ENCODE results near the gene MTCL1. TPM values are rescaled to one million over a fixed set of nuclear protein-coding genes. Genes with fewer than 3 reads are reported as not detected.

The MTCL1 gene
- total and polyA plus RNA-seq, 9 donors, result 2.2 to 9.6 (median 6.5) TPM

DNA sequence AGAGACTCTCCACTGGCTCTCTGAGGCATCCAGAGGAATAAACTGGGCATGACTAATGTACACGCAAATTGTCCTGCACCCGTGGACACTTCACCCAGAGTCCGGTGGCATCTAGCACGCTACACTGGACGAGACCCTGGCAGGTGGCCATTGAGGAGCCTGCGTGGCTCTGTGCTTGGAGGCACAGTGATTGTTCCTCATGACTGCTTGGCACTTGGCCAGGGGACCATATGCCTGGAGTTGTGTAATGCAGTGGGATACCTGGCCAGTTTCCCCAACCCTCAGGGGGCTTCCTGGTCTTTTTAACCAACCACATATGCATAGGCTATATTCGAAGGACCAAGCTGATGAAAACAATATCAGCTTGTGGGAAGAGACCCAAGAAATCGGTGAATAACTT is 66.6 kb downstream of the MTCL1 start:
- no peaks in the 10 kb centered on the region for H3K4me1 ChIP-seq (ENCODE audit: insufficient read depth)
- H3K27me3 ChIP-seq, result no peaks in the 10 kb centered on the region
- no peak overlapping the region for H3K27ac ChIP-seq
- H3K4me3 ChIP-seq, result no peak overlapping the region
- TF ChIP-seq POLR2A (IDR thresholded peaks at IDR 0.05) (no peak), EP300 (IDR thresholded peaks at IDR 0.05) (no peak)
- TF ChIP-seq, protein P1, sequence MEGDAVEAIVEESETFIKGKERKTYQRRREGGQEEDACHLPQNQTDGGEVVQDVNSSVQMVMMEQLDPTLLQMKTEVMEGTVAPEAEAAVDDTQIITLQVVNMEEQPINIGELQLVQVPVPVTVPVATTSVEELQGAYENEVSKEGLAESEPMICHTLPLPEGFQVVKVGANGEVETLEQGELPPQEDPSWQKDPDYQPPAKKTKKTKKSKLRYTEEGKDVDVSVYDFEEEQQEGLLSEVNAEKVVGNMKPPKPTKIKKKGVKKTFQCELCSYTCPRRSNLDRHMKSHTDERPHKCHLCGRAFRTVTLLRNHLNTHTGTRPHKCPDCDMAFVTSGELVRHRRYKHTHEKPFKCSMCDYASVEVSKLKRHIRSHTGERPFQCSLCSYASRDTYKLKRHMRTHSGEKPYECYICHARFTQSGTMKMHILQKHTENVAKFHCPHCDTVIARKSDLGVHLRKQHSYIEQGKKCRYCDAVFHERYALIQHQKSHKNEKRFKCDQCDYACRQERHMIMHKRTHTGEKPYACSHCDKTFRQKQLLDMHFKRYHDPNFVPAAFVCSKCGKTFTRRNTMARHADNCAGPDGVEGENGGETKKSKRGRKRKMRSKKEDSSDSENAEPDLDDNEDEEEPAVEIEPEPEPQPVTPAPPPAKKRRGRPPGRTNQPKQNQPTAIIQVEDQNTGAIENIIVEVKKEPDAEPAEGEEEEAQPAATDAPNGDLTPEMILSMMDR (IDR thresholded peaks at IDR 0.05), result no peak
- no peaks in the 10 kb centered on the region for H3K36me3 ChIP-seq
- no peaks in the 10 kb centered on the region for H3K9me3 ChIP-seq
- intact Hi-C loops (cut with DNase I), result no loop called here
- WGBS, 3 donors, result 73 to 88% (median 81%) methylated on average over 8 of the region's 8 CpGs
- DNase-seq, result no peak

DNA sequence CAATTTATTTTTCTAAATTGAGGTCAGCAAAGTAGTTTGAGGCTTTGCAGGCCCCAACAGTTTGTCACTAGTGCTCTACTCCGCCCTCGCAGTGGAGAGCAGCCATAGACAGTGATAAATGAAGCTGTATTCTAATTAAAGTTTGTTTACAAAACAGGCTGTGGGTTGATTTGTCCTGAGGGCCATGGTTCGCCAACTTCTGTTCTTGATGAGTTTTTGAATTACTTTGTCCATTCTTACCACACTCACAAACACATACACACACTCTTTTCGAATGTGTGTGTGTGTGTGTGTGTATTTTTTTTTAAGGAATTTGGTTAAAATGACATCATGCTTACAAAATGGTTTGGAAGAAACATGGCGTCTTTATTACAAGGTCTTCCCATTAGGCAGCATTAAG is 68.6 kb downstream of the MTCL1 start:
- Histone ChIP-seq H3K4me1 (ENCODE audit: insufficient read depth) (no peaks in the 10 kb centered on the region), H3K4me3 (no peak overlapping the region)

DNA sequence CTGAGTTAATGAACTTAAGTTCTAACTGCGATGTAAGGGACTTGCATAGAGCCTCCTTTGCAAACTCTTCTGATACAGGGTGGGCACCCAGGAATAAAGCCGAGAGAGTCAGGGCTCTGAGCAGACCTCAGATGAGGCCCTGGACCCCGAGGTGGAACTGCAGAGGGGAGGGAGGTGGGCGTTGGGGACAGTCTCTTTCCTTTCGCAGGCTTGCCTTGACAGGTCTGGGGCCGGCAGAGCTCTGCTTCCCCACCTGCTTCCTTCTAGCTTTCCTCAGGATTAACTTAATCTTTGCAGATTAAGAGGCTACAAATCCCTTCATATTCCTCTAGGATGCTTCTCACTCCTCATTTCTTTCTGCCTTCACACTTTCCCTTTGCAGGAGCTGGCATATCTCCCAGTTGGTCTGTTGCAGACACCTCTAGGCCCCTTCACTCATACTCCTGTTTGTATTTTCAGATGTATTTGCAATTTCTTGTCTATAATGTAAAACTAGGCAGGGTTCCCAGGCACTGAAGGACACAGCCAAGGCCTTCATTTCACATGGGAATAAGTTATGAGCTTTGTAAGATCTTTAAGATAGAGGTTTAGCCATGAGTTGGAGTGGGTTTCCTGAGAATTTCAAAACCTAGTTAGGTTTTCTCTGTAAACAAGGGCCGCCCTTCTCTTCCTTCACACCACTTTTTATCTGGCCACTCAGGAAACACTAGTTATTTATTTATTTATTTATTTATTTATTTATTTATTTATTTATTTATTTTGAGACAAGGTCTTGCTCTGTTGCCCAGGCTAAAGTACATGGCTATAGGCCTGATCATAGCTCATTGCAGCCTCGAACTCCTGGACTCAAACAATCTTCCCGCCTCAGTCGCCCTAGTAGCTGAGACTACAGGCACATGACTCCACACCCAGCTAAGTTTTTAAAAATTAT is 70.9 kb downstream of the MTCL1 start:
- Histone ChIP-seq H3K9me3 (no peaks in the 10 kb centered on the region), H3K4me1 (ENCODE audit: insufficient read depth) (peaks cover 5% of the 10 kb centered on the region), H3K4me3 (no peak overlapping the region), H3K36me3 (no peaks in the 10 kb centered on the region), H3K27ac (no peak overlapping the region), H3K27me3 (no peaks in the 10 kb centered on the region)
- TF ChIP-seq, protein P1 (IDR thresholded peaks at IDR 0.05), result no peak
- TF ChIP-seq POLR2A (IDR thresholded peaks at IDR 0.05) (no peak), EP300 (IDR thresholded peaks at IDR 0.05) (no peak)
- WGBS, 3 donors, result 90 to 93% (median 91%) methylated on average over 10 of the region's 10 CpGs
- DNase-seq, result no peak
- intact Hi-C loops (cut with DNase I), result no loop called here

More for the DNA sequence above, 68.6 kb downstream of the MTCL1 start:
- Histone ChIP-seq H3K27me3 (no peaks in the 10 kb centered on the region), H3K36me3 (no peaks in the 10 kb centered on the region), H3K27ac (no peak overlapping the region), H3K9me3 (no peaks in the 10 kb centered on the region)
- 74 to 82% (median 77%) methylated on average over 5 of the region's 5 CpGs for WGBS, 3 donors
- DNase-seq, result no peak
- intact Hi-C loops (cut with DNase I), result no loop called here
- TF ChIP-seq POLR2A (IDR thresholded peaks at IDR 0.05), result no peak
- TF ChIP-seq, protein P1 (IDR thresholded peaks at IDR 0.05), result no peak
- no peak for TF ChIP-seq EP300 (IDR thresholded peaks at IDR 0.05)

DNA sequence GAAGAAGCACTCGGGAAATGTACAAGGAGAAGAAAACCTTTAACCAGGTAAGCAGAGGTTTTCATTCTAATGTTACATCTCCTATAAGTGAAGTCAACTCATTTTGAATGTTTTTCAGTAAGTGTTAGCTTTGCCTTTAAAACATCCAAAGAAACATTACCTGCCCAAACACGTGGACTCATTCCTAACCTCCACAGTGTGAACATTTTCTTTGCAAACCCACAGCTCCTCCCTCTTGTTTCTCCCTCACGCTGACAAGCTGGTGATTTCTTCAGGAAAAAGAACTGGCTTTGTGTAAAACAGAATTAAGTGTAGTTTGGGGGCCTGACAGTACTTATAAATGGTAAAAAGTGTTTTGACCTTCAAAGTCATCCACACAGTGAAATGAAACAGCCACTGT is 72.5 kb downstream of the MTCL1 start:
- TF ChIP-seq EP300 (IDR thresholded peaks at IDR 0.05) (no peak), POLR2A (IDR thresholded peaks at IDR 0.05) (no peak)
- TF ChIP-seq, protein P1 (IDR thresholded peaks at IDR 0.05), result no peak
- Histone ChIP-seq H3K4me1 (ENCODE audit: insufficient read depth) (peaks cover 5% of the 10 kb centered on the region), H3K27me3 (no peaks in the 10 kb centered on the region), H3K9me3 (no peaks in the 10 kb centered on the region), H3K4me3 (no peak overlapping the region), H3K36me3 (no peaks in the 10 kb centered on the region), H3K27ac (no peak overlapping the region)
- 44 to 52% (median 49%) methylated on average over 3 of the region's 3 CpGs for WGBS, 3 donors
- intact Hi-C loops (cut with DNase I), result no loop called here
- DNase-seq, result no peak

Data from ovary (tissue), 9 donors.